Stomach (tissue), 19 donors: Measurements from ENCODE around the gene ARHGEF12. TPM values are rescaled to one million over a fixed set of nuclear protein-coding genes. Genes with fewer than 3 reads are reported as not detected.

ENCODE experiments used
- DNase-seq, 2 donors: peaks; one replicate each; pipeline versions ENCODE4 v3.0.0 to v3.0.0-alpha.2; 2013 to 2019
- H3K27ac ChIP-seq, 5 donors: fragments of 200-600 bp in 4 of 5; sonication (generic) in 4 of 5; one replicate each; pipeline ENCODE4 v1.5.1; 2013 to 2019; ENCODE audit warnings: mild to moderate bottlenecking in 1 of 5, moderate library complexity in 1 of 5
- H3K27me3 ChIP-seq, 3 donors: fragments of 200-600 bp; sonication (generic); one replicate each; pipeline ENCODE4 v1.5.1; 2017 to 2019; ENCODE audit warnings: mixed run types in 1 of 3
- H3K36me3 ChIP-seq, 4 donors: fragments of 200-600 bp; sonication (generic); 1 replicate in 3 of 4; 2 replicates in 1 of 4; pipeline ENCODE4 v1.5.1; 2016 to 2019
- H3K4me1 ChIP-seq, 4 donors: fragments of 200-600 bp; sonication (generic); one replicate each; pipeline ENCODE4 v1.5.1; 2016 to 2019
- H3K4me3 ChIP-seq, 4 donors: fragments of 200-600 bp; sonication (generic) in 3 of 4; one replicate each; pipeline ENCODE4 v1.5.1; 2016 to 2019; ENCODE audit warnings: mild to moderate bottlenecking in 1 of 4
- H3K9me3 ChIP-seq, 4 donors: fragments of 200-600 bp; sonication (generic); one replicate each; pipeline ENCODE4 v1.5.1; 2016 to 2019
- EP300 ChIP-seq: sonication (generic); formaldehyde crosslinking; IDR thresholded peaks from one replicate; pipeline ENCODE4 v1.6.1; 2017; ENCODE audit warnings: antibody characterized with exemption
- POLR2A ChIP-seq, 4 donors: fragments of 450-650 bp; IDR thresholded peaks; one replicate each; pipeline ENCODE4 v1.6.1; 2016; ENCODE audit warnings: antibody characterized with exemption in 4 of 4, control low read depth in 2 of 4, mild to moderate bottlenecking in 1 of 4, moderate library complexity in 1 of 4
- POLR2AphosphoS5 ChIP-seq, 3 donors: sonication (generic); formaldehyde crosslinking; IDR thresholded peaks; one replicate each; pipeline ENCODE4 v1.6.1; 2016; ENCODE audit warnings: antibody characterized with exemption in 3 of 3
- WGBS, 5 donors: extraction: QIAGEN DNeasy Blood & Tissue Kit in 3 of 5; methylation state at CpG; one replicate each; pipeline versions ENCODE4 v1.1.5 to v1.1.7; 2013 to 2018; 5-methylcytosine and 5-hydroxymethylcytosine counted together
- intact Hi-C: fragments of 100-400 bp; cut with DNase I; formaldehyde crosslinking; loops from one replicate; pipeline ENCODE4 v1.15.1; 2023; ENCODE audit warnings: low total_unique reads
- long read RNA-seq, 10 donors: transcript quantifications; one replicate each; lab custom pipeline, GENCODE V29; 2026
- polyA plus RNA-seq, 3 donors: library from polyadenylated mRNA; stranded (reverse); fragments of 200-250 nt; gene quantifications; one replicate each; pipeline ENCODE4 v1.2.3, GENCODE V29; 2013
- total RNA-seq, 5 donors: library from RNA; depleted of rRNA; stranded (reverse); fragments of >200 nt; gene quantifications; one replicate each; pipeline versions ENCODE4 v1.1.0 to v1.2.3, GENCODE V29; 2014 to 2016
- TF ChIP-seq, protein P1 (sequence below), 7 experiments: fragments of 450-650 bp in 4 of 7; fragments of 200-600 bp in 3 of 7; sonication (generic) in 3 of 7; IDR thresholded peaks; one replicate each; pipeline ENCODE4 v1.5.1; 2016 to 2019; ENCODE audit warnings: antibody characterized with exemption in 7 of 7, control low read depth in 2 of 7, mild to moderate bottlenecking in 1 of 7
- donor health status: healthy with polysubstance abuse.
- donor health status: Bipolar disorder and iron deficiency.
- donor health status: healthy.

The ARHGEF12 gene
- 100 to 1,000 TPM in 2 of 5 donors, 10 to 100 TPM in 3; 30.4 to 186 (median 97.7) TPM for total RNA-seq
- polyA plus RNA-seq: 10 to 100 TPM; 11.5 to 23.5 (median 21.2) TPM
- long read RNA-seq, donor 1: 0 reads
- long read RNA-seq, donor 2: 0 reads
- long read RNA-seq, donor 3, partial matches to known transcripts: 0 of 1 reads
- long read RNA-seq, donor 3, other reads (novel, unspliced or antisense): 0 of 1 reads
- long read RNA-seq, donor 4: 0 reads
- long read RNA-seq, donor 5, partial matches to known transcripts: 11 of 11 reads
- long read RNA-seq, donor 5, other reads (novel, unspliced or antisense): 0 of 11 reads
- long read RNA-seq, donor 6, full-length matches to known transcripts: 1 of 1 reads
- long read RNA-seq, donor 6, partial matches to known transcripts: 0 of 1 reads
- long read RNA-seq, donor 6, other reads (novel, unspliced or antisense): 0 of 1 reads
- long read RNA-seq, donor 7: 0 reads
- long read RNA-seq, donor 8: 0 reads
- long read RNA-seq, donor 9: 0 reads
- long read RNA-seq, donor 10: 0 reads

DNA sequence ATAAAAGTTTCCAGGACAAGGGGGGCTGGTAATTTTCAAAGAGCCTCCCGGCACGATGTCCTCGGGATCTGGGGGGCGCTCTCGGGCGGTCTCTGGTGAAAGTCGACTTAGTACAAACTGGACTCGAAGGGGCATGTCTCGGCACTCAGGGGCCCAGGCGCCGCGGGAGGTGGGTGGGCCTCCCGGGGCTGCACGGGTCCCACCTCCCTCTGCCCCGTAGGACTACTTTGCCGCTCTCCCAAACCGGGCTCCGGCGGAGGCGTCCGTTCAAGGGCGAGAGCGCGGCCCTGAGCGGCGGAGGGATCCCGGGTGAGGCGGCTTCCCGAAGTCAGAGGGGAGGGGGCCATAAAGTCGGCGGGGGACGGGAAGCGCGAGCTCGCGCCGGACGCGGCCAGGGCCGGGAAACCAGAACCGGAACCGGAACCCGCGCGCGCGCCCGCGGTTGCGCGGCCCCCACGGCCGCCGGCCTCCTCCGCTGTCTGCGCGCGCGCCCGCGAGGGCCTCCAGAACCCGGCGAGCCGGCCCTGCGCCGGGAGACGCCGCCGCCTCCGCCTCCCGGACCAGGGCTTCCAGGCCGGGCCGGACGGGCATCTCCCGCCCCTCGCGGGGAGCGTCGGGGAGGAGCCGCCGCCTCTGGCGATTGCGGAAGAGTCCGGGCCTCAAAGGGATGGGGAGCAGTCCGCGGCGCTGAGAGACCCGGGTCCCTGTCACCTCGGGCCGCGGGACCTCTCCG, at the start of gene ARHGEF12:
TSS of gene ARHGEF12 (plus strand) at position 506 of the 733 bp plus-strand sequence. CDS start 831 bp downstream, outside the sequence.
- Histone ChIP-seq H3K4me1 (peaks cover 12 to 80% (median 64%) of the 10 kb centered on the region in 4 donors), H3K27me3 (no peaks in the 10 kb centered on the region), H3K36me3 (no peaks in the 10 kb centered on the region), H3K9me3 (no peaks in the 10 kb centered on the region), H3K27ac (peak within 1 kb of the TSS; percentile 87 to 100 (median 99)), H3K4me3 (peak within 1 kb of the TSS; percentile 81 to 94 (median 88))
- TF ChIP-seq EP300: no peak
- TF ChIP-seq POLR2AphosphoS5 (IDR thresholded peaks at IDR 0.05): peak; percentile 64 to 85 (median 71)
- peak in 1 of 4 donors; percentile 56 for TF ChIP-seq POLR2A (IDR thresholded peaks at IDR 0.05)
- WGBS, 5 donors: 0 to 1% (median 0%) methylated on average over 25 to 92 of the region's 92 CpGs
- intact Hi-C loops: no loop called here
- DNase-seq: peak; percentile 96 to 99

DNA sequence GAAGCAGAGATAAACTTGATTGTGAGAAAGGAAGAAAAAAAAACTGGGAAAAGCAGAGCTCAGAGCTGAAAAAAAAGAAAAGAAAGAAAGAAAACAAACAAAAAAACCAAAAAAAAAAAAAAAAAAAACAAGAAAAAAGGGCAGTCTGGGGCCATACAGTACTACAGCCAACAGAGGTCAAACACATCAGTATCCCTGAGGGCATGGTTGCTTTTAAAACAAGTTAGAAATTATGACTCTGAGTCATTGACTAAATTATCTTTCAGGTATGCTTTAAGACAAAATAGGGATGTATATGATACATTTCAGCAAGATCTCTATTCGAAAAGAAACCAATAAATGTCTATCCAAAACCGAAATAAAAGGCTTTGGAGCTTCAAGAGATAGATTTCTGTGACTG, 48.2 kb upstream of the ARHGEF12 start:
- H3K27me3 ChIP-seq: peaks cover 0 to 8% (median 0%) of the 10 kb centered on the region in 3 donors
- intact Hi-C loops: no loop called here
- no peaks in the 10 kb centered on the region for H3K36me3 ChIP-seq
- H3K9me3 ChIP-seq: no peaks in the 10 kb centered on the region
- no peak for TF ChIP-seq EP300
- no peak for TF ChIP-seq POLR2A (IDR thresholded peaks at IDR 0.05)
- no peak for TF ChIP-seq POLR2AphosphoS5 (IDR thresholded peaks at IDR 0.05)
- TF ChIP-seq, protein P1, sequence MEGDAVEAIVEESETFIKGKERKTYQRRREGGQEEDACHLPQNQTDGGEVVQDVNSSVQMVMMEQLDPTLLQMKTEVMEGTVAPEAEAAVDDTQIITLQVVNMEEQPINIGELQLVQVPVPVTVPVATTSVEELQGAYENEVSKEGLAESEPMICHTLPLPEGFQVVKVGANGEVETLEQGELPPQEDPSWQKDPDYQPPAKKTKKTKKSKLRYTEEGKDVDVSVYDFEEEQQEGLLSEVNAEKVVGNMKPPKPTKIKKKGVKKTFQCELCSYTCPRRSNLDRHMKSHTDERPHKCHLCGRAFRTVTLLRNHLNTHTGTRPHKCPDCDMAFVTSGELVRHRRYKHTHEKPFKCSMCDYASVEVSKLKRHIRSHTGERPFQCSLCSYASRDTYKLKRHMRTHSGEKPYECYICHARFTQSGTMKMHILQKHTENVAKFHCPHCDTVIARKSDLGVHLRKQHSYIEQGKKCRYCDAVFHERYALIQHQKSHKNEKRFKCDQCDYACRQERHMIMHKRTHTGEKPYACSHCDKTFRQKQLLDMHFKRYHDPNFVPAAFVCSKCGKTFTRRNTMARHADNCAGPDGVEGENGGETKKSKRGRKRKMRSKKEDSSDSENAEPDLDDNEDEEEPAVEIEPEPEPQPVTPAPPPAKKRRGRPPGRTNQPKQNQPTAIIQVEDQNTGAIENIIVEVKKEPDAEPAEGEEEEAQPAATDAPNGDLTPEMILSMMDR (IDR thresholded peaks at IDR 0.05): no peak
- no peak overlapping the region for H3K4me3 ChIP-seq
- no peak overlapping the region for H3K27ac ChIP-seq
- H3K4me1 ChIP-seq: no peaks in the 10 kb centered on the region
- DNase-seq: no peak
- WGBS, 5 donors: 79 to 93% (median 90%) methylated on average over 2 of the region's 2 CpGs

DNA sequence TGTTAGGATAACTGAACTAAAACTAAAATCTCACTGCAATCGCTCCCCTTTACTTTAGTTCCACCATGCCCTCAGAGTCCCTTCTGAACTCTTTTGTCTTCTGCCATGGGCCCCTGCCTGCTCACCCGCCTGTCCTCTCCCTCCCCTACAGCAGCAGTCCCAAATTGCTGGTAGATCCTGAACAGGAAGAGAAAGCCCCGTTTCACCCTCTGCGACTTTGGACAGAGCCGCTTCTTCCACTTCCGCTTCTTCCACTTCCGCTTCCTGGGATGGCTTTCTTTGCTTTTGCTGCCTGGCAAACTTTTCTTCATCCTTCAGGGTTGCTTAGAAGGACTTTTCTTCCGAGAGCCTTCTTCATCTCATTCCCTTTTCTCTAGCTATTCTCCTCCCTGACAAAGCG, 46.8 kb upstream of the ARHGEF12 start:
- Histone ChIP-seq H3K4me3 (no peak overlapping the region), H3K27me3 (peaks cover 0 to 20% (median 0%) of the 10 kb centered on the region in 3 donors), H3K4me1 (no peaks in the 10 kb centered on the region), H3K9me3 (no peaks in the 10 kb centered on the region), H3K27ac (no peak overlapping the region), H3K36me3 (no peaks in the 10 kb centered on the region)
- DNase-seq: no peak
- WGBS, 5 donors: 77 to 84% (median 82%) methylated on average over 9 of the region's 9 CpGs
- TF ChIP-seq, protein P1 (IDR thresholded peaks at IDR 0.05): no peak
- no peak for TF ChIP-seq EP300
- intact Hi-C loops: no loop called here

DNA sequence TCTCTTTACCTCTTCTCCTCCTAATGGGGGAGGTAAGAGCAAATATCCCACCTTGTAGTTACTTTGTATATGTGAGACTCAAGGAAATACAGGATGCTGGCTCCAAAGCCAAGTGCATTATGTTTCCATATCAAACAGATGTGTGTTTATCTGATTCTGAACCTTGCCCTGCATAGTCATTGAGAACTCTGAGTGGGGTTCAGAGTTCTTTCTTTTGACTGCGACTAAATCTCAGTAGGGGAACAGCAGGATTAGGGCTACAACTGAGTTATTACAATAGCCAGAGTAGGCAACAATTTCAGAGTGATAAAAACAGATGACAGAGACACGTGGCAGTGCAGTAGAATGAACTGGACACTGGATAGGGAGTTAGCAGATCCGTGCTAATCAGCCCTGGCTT, 45.3 kb upstream of the ARHGEF12 start:
- Histone ChIP-seq H3K27ac (no peak overlapping the region), H3K27me3 (peaks cover 0 to 20% (median 0%) of the 10 kb centered on the region in 3 donors), H3K4me1 (peaks cover 0 to 4% (median 0%) of the 10 kb centered on the region in 4 donors), H3K36me3 (no peaks in the 10 kb centered on the region), H3K9me3 (no peaks in the 10 kb centered on the region), H3K4me3 (no peak overlapping the region)
- DNase-seq: no peak
- WGBS, 5 donors: 21 to 38% (median 33%) methylated on average over 3 of the region's 3 CpGs
- intact Hi-C loops: loop anchor here (5.0 kb wide), 1 partner anchor 54 kb away; no protein-coding TSS in a partner anchor
- TF ChIP-seq POLR2AphosphoS5 (IDR thresholded peaks at IDR 0.05) (no peak), POLR2A (IDR thresholded peaks at IDR 0.05) (no peak), EP300 (no peak)
- TF ChIP-seq, protein P1 (IDR thresholded peaks at IDR 0.05): no peak
